Osteoblast (primary cell): ENCODE results near the gene SLC25A25. TPM values are rescaled to one million over a fixed set of nuclear protein-coding genes. Genes with fewer than 3 reads are reported as not detected.

ENCODE experiments used
- DNase-seq: peaks from one replicate; pipeline ENCODE4 v3.0.0; 2011; ENCODE audit warnings: low spot score, mixed read lengths; ENCODE audit not compliant: insufficient read length; ENCODE audit errors: missing footprints
- H2AFZ ChIP-seq: 2 replicates; pipeline ENCODE4 v1.6.0; 2011; ENCODE audit warnings: mild to moderate bottlenecking, low read length
- H3K27ac ChIP-seq: 2 replicates; pipeline ENCODE4 v1.5.1; 2011; ENCODE audit warnings: mild to moderate bottlenecking, low read depth, low read length, moderate library complexity
- H3K27me3 ChIP-seq: 2 replicates; pipeline ENCODE4 v1.6.0; 2012; ENCODE audit warnings: mild to moderate bottlenecking, control low read depth, inconsistent platforms, low read length, moderate library complexity; ENCODE audit not compliant: insufficient read depth
- H3K36me3 ChIP-seq: 2 replicates; pipeline ENCODE4 v1.5.1; 2011; ENCODE audit warnings: mild to moderate bottlenecking, low read length, control low read depth, moderate library complexity; ENCODE audit not compliant: insufficient read depth
- H3K4me1 ChIP-seq: 2 replicates; pipeline ENCODE4 v1.5.1; 2011; ENCODE audit warnings: mild to moderate bottlenecking, low read length, control low read depth, moderate library complexity; ENCODE audit not compliant: insufficient read depth
- H3K4me2 ChIP-seq: 2 replicates; pipeline ENCODE4 v1.6.0; 2011; ENCODE audit warnings: mild to moderate bottlenecking, low read length; ENCODE audit not compliant: insufficient read depth
- H3K4me3 ChIP-seq: fragments of 200-600 bp; sonication (generic); 3 replicates; pipeline ENCODE4 v1.5.1; 2012; ENCODE audit warnings: mild to moderate bottlenecking, low read length, inconsistent platforms; ENCODE audit not compliant: insufficient read depth
- H3K79me2 ChIP-seq: 2 replicates; pipeline ENCODE4 v1.6.0; 2012; ENCODE audit warnings: mild to moderate bottlenecking, low read length, control low read depth, inconsistent platforms; ENCODE audit not compliant: insufficient read depth
- H3K9me3 ChIP-seq: 2 replicates; pipeline ENCODE4 v1.5.1; 2011; ENCODE audit warnings: low read depth, low read length, control low read depth
- H4K20me1 ChIP-seq: 2 replicates; pipeline ENCODE4 v1.6.0; 2012; ENCODE audit warnings: mild to moderate bottlenecking, low read length, control low read depth; ENCODE audit not compliant: insufficient read depth
- CTCF ChIP-seq: IDR thresholded peaks from 2 replicates; pipeline ENCODE4 v1.5.1; 2011; ENCODE audit warnings: mild to moderate bottlenecking, low read depth, low read length, moderate library complexity; ENCODE audit errors: extremely low read depth
- total RNA-seq: library from RNA; depleted of rRNA; stranded (reverse); fragments of >200 nt; gene quantifications from 2 replicates; pipeline ENCODE4 v1.2.3, GENCODE V29; 2012

Gene SLC25A25
- total RNA-seq, 1 donor, result 13.4 TPM

- Histone ChIP-seq H3K27ac (no peak overlapping the region), H3K79me2 (no peaks in the 10 kb centered on the region), H3K4me1 (peaks cover 6% of the 10 kb centered on the region), H3K27me3 (no peaks in the 10 kb centered on the region), H2AFZ (no peak overlapping the region), H4K20me1 (no peaks in the 10 kb centered on the region), H3K36me3 (no peaks in the 10 kb centered on the region), H3K4me3 (no peak overlapping the region), H3K4me2 (no peak overlapping the region), H3K9me3 (no peaks in the 10 kb centered on the region)
- DNase-seq, result peak; percentile 53
- TF ChIP-seq CTCF, result no peak
Measured at GRCh38 chr9:128141604-128142003, 73.6 kb downstream of the SLC25A25 start.

- no peaks in the 10 kb centered on the region for H3K27me3 ChIP-seq
- H3K79me2 ChIP-seq, result no peaks in the 10 kb centered on the region
- H3K9me3 ChIP-seq, result no peaks in the 10 kb centered on the region
- H3K4me3 ChIP-seq, result no peak overlapping the region
- H3K27ac ChIP-seq, result no peak overlapping the region
- H2AFZ ChIP-seq, result no peak overlapping the region
- H3K36me3 ChIP-seq, result no peaks in the 10 kb centered on the region
- peak; percentile 68 for DNase-seq
- H3K4me1 ChIP-seq, result peaks cover 2% of the 10 kb centered on the region
- no peak overlapping the region for H3K4me2 ChIP-seq
- no peak for TF ChIP-seq CTCF
- H4K20me1 ChIP-seq, result no peaks in the 10 kb centered on the region
Measured at GRCh38 chr9:128142061-128142460, 74.0 kb downstream of the SLC25A25 start.

GRCh38 chr9:128142596-128142995 lies 74.6 kb downstream of the SLC25A25 start:
- no peak overlapping the region for H2AFZ ChIP-seq
- no peak overlapping the region for H3K27ac ChIP-seq
- H3K9me3 ChIP-seq, result no peaks in the 10 kb centered on the region
- H3K36me3 ChIP-seq, result no peaks in the 10 kb centered on the region
- H3K79me2 ChIP-seq, result no peaks in the 10 kb centered on the region
- no peaks in the 10 kb centered on the region for H3K27me3 ChIP-seq
- no peak overlapping the region for H3K4me2 ChIP-seq
- DNase-seq, result peak; percentile 34
- no peak overlapping the region for H3K4me3 ChIP-seq
- H3K4me1 ChIP-seq, result no peaks in the 10 kb centered on the region
- H4K20me1 ChIP-seq, result no peaks in the 10 kb centered on the region
- TF ChIP-seq CTCF, result no peak

GRCh38 chr9:128143525-128144238 lies 75.7 kb downstream of the SLC25A25 start:
- Histone ChIP-seq H4K20me1 (no peaks in the 10 kb centered on the region), H2AFZ (no peak overlapping the region), H3K4me3 (no peak overlapping the region), H3K4me1 (no peaks in the 10 kb centered on the region), H3K9me3 (no peaks in the 10 kb centered on the region), H3K27ac (no peak overlapping the region), H3K79me2 (no peaks in the 10 kb centered on the region), H3K4me2 (no peak overlapping the region), H3K36me3 (no peaks in the 10 kb centered on the region), H3K27me3 (peaks cover 5% of the 10 kb centered on the region)
- DNase-seq, result peak; percentile 32
- no peak for TF ChIP-seq CTCF
